Measurements from ENCODE around the gene LRP10.

GRCh38 chr14:22837114-22837749, 34.3 kb upstream of the LRP10 start:
- TF ChIP-seq, protein P1, sequence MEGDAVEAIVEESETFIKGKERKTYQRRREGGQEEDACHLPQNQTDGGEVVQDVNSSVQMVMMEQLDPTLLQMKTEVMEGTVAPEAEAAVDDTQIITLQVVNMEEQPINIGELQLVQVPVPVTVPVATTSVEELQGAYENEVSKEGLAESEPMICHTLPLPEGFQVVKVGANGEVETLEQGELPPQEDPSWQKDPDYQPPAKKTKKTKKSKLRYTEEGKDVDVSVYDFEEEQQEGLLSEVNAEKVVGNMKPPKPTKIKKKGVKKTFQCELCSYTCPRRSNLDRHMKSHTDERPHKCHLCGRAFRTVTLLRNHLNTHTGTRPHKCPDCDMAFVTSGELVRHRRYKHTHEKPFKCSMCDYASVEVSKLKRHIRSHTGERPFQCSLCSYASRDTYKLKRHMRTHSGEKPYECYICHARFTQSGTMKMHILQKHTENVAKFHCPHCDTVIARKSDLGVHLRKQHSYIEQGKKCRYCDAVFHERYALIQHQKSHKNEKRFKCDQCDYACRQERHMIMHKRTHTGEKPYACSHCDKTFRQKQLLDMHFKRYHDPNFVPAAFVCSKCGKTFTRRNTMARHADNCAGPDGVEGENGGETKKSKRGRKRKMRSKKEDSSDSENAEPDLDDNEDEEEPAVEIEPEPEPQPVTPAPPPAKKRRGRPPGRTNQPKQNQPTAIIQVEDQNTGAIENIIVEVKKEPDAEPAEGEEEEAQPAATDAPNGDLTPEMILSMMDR (IDR thresholded peaks at IDR 0.05; ENCODE audit: poor library complexity, severe bottlenecking), result no peak
- no peak for TF ChIP-seq POLR2AphosphoS5 (IDR thresholded peaks at IDR 0.05)
- TF ChIP-seq RAD21 (conservative IDR thresholded peaks at IDR 0.05), result no peak
- TF ChIP-seq EZH2 (IDR thresholded peaks at IDR 0.05; ENCODE audit: borderline replicate concordance, insufficient read depth, low read length, poor library complexity, severe bottlenecking), result peak; percentile 81

All from neural cell (in vitro differentiated cells).